ENCODE results near the gene HIPK2.

Gene HIPK2

DNA sequence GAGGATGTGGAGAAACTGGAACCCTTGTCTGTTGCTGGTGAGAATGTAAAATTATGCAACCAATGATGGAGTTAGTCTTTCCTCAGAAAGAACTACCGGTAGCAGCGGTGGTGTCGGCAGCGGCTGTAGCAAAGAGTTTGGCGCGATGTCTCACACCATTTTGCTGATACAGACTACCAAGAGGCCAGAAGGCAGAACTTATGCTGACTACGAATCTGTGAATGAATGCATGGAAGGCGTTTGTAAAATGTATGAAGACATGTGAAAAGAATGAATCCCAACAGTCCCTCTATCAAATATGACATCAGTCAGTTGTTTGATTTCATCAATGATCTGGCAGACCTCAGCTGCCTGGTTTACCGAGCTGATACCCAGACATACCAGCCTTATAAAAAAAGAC lies 243.7 kb downstream of the HIPK2 start:
- Histone ChIP-seq H3K27ac (ENCODE audit: low read depth, low read length, poor library complexity, severe bottlenecking) (no peak overlapping the region), H3K27me3 (ENCODE audit: insufficient read depth, low read length) (peaks cover 9% of the 10 kb centered on the region)

DNA sequence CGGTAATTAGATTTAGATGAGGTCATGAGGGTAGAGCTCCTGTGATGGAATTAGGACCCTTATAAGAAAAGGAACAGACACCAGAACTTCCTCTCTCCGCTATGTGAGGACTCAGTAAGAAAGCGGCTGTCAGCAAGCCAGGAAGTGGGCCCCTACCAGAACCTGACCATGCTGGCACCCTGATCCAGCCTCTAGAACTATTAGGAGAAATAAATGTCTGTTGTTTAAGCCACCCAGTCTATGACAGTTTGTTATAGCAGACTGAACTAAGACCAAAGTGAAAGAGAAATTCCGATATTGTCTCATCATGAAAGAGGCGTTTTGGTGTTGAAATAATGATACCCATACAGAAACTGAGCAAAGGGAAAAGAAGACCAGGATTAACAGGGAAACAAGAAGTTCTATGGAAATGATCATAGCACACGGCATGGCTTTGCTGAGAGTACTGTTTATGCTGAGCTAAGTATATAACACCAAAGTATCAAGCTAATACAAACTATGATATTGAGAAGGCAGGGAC lies 245.1 kb downstream of the HIPK2 start:
- H2AFZ ChIP-seq (ENCODE audit: low read length): no peak overlapping the region
- no peak overlapping the region for H3K4me3 ChIP-seq (ENCODE audit: low read depth, low read length, poor library complexity, severe bottlenecking)
- no peak overlapping the region for H3K27ac ChIP-seq (ENCODE audit: low read depth, low read length, poor library complexity, severe bottlenecking)
- H3K4me2 ChIP-seq (ENCODE audit: low read length): no peak overlapping the region
- no peak overlapping the region for H3K9ac ChIP-seq (ENCODE audit: low read length)
- no peaks in the 10 kb centered on the region; the same call in 1 of the 2 replicates for H4K20me1 ChIP-seq (ENCODE audit: insufficient read depth, low read length)
- peaks cover 5% of the 10 kb centered on the region for H3K27me3 ChIP-seq (ENCODE audit: insufficient read depth, low read length)
- H3F3A ChIP-seq (ENCODE audit: insufficient read depth, low read length): no peaks in the 10 kb centered on the region
- TF ChIP-seq, protein P1, sequence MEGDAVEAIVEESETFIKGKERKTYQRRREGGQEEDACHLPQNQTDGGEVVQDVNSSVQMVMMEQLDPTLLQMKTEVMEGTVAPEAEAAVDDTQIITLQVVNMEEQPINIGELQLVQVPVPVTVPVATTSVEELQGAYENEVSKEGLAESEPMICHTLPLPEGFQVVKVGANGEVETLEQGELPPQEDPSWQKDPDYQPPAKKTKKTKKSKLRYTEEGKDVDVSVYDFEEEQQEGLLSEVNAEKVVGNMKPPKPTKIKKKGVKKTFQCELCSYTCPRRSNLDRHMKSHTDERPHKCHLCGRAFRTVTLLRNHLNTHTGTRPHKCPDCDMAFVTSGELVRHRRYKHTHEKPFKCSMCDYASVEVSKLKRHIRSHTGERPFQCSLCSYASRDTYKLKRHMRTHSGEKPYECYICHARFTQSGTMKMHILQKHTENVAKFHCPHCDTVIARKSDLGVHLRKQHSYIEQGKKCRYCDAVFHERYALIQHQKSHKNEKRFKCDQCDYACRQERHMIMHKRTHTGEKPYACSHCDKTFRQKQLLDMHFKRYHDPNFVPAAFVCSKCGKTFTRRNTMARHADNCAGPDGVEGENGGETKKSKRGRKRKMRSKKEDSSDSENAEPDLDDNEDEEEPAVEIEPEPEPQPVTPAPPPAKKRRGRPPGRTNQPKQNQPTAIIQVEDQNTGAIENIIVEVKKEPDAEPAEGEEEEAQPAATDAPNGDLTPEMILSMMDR (IDR thresholded peaks at IDR 0.05; ENCODE audit: low read length): no peak
- TF ChIP-seq EZH2 (IDR thresholded peaks at IDR 0.05; ENCODE audit: borderline replicate concordance, low read length): no peak
- no peaks in the 10 kb centered on the region for H3K36me3 ChIP-seq (ENCODE audit: insufficient read depth, low read length)
- H3K9me3 ChIP-seq (ENCODE audit: low read length): 0 out of 2 replicates have a peak, but pooled peaks cover 3% of the 10 kb centered on the region
- H3K79me2 ChIP-seq (ENCODE audit: insufficient read depth, low read length): no peaks in the 10 kb centered on the region
- H3K9me2 ChIP-seq (ENCODE audit: low read depth, low read length): no peaks in the 10 kb centered on the region
- no peaks in the 10 kb centered on the region for H3K4me1 ChIP-seq (ENCODE audit: insufficient read depth, low read length, severe bottlenecking)

More for the DNA sequence above, 243.7 kb downstream of the HIPK2 start:
- H3K9me3 ChIP-seq (ENCODE audit: low read length): no peaks in the 10 kb centered on the region
- TF ChIP-seq, protein P1 (IDR thresholded peaks at IDR 0.05; ENCODE audit: low read length): no peak
- no peak for TF ChIP-seq EZH2 (IDR thresholded peaks at IDR 0.05; ENCODE audit: borderline replicate concordance, low read length)
- H3K4me1 ChIP-seq (ENCODE audit: insufficient read depth, low read length, severe bottlenecking): no peaks in the 10 kb centered on the region
- H3K79me2 ChIP-seq (ENCODE audit: insufficient read depth, low read length): no peaks in the 10 kb centered on the region
- H4K20me1 ChIP-seq (ENCODE audit: insufficient read depth, low read length): no peaks in the 10 kb centered on the region; the same call in 1 of the 2 replicates
- H3K9me2 ChIP-seq (ENCODE audit: low read depth, low read length): no peaks in the 10 kb centered on the region
- no peak overlapping the region for H3K4me2 ChIP-seq (ENCODE audit: low read length)
- no peaks in the 10 kb centered on the region for H3K36me3 ChIP-seq (ENCODE audit: insufficient read depth, low read length)
- H3K4me3 ChIP-seq (ENCODE audit: low read depth, low read length, poor library complexity, severe bottlenecking): no peak overlapping the region
- no peak overlapping the region for H3K9ac ChIP-seq (ENCODE audit: low read length)
- H3F3A ChIP-seq (ENCODE audit: insufficient read depth, low read length): no peaks in the 10 kb centered on the region
- no peak overlapping the region for H2AFZ ChIP-seq (ENCODE audit: low read length)

DNA sequence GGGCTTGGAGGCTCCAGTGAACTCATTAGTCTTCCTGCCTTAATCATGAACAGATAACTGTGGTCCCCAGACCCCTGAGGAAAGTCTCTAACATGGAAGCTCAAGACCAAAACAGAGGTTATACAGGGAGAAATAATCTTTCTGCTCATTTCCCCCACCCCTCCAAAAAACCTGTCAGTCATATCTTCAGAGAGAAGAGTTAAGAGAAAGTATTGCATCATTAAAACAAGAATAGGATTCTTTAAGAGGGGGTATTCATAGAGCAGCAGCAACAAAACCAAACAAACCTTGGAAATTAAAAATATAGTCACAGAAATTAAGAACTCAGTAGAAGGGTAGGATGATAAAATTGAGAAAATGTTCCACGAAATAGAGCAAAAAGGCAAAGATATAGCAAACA lies 246.7 kb downstream of the HIPK2 start:
- H3K79me2 ChIP-seq (ENCODE audit: insufficient read depth, low read length): no peaks in the 10 kb centered on the region
- no peak overlapping the region for H2AFZ ChIP-seq (ENCODE audit: low read length)
- H3F3A ChIP-seq (ENCODE audit: insufficient read depth, low read length): no peaks in the 10 kb centered on the region
- H3K27ac ChIP-seq (ENCODE audit: low read depth, low read length, poor library complexity, severe bottlenecking): no peak overlapping the region
- 0 out of 2 replicates have a peak, but pooled peaks cover 3% of the 10 kb centered on the region for H3K9me3 ChIP-seq (ENCODE audit: low read length)
- no peak overlapping the region for H3K4me2 ChIP-seq (ENCODE audit: low read length)
- no peaks in the 10 kb centered on the region for H3K4me1 ChIP-seq (ENCODE audit: insufficient read depth, low read length, severe bottlenecking)
- H3K27me3 ChIP-seq (ENCODE audit: insufficient read depth, low read length): no peaks in the 10 kb centered on the region; the same call in 1 of the 2 replicates
- no peak overlapping the region for H3K9ac ChIP-seq (ENCODE audit: low read length)
- no peak for TF ChIP-seq EZH2 (IDR thresholded peaks at IDR 0.05; ENCODE audit: borderline replicate concordance, low read length)
- TF ChIP-seq, protein P1 (IDR thresholded peaks at IDR 0.05; ENCODE audit: low read length): no peak
- no peak overlapping the region for H3K4me3 ChIP-seq (ENCODE audit: low read depth, low read length, poor library complexity, severe bottlenecking)
- H3K9me2 ChIP-seq (ENCODE audit: low read depth, low read length): no peaks in the 10 kb centered on the region
- no peaks in the 10 kb centered on the region for H3K36me3 ChIP-seq (ENCODE audit: insufficient read depth, low read length)
- no peaks in the 10 kb centered on the region; the same call in 1 of the 2 replicates for H4K20me1 ChIP-seq (ENCODE audit: insufficient read depth, low read length)

Measured in OCI-LY1 (cell line).